HEK293 (cell line): Measurements from ENCODE around the gene ZFYVE1.
A peak's percentile ranks its signal among the peaks of the same experiment; 100 is the strongest.

ENCODE experiments used
- GLIS1 ChIP-seq: fragments of 450-650 bp; formaldehyde crosslinking; IDR thresholded peaks from 2 replicates; pipeline ENCODE4 v1.5.1; 2016; ENCODE audit warnings: missing biosample characterization, missing genetic modification characterization
- MYNN ChIP-seq: fragments of 450-650 bp; formaldehyde crosslinking; IDR thresholded peaks from 2 replicates; pipeline ENCODE4 v1.5.1; 2016; ENCODE audit warnings: missing biosample characterization, missing genetic modification characterization, borderline replicate concordance
- OSR2 ChIP-seq: fragments of 450-650 bp; formaldehyde crosslinking; IDR thresholded peaks from 2 replicates; pipeline ENCODE4 v1.5.1; 2016; ENCODE audit warnings: missing biosample characterization, missing genetic modification characterization
- PATZ1 ChIP-seq: fragments of 450-650 bp; formaldehyde crosslinking; IDR thresholded peaks from 2 replicates; pipeline ENCODE4 v1.5.1; 2016; ENCODE audit warnings: missing biosample characterization, missing genetic modification characterization
- PRDM1 ChIP-seq: fragments of 450-650 bp; formaldehyde crosslinking; IDR thresholded peaks from 2 replicates; pipeline ENCODE4; 2016; ENCODE audit warnings: missing biosample characterization, missing genetic modification characterization
- ZFP69B ChIP-seq: fragments of 450-650 bp; formaldehyde crosslinking; IDR thresholded peaks from 2 replicates; pipeline ENCODE4 v1.5.1; 2016; ENCODE audit warnings: missing biosample characterization, missing genetic modification characterization
- ZNF112 ChIP-seq: fragments of 450-650 bp; formaldehyde crosslinking; IDR thresholded peaks from 2 replicates; pipeline ENCODE4 v1.5.0; 2017; ENCODE audit warnings: missing biosample characterization, missing genetic modification characterization
- ZNF148 ChIP-seq: fragments of 450-650 bp; formaldehyde crosslinking; IDR thresholded peaks from 2 replicates; pipeline ENCODE4 v1.5.0; 2017; ENCODE audit warnings: missing biosample characterization, missing genetic modification characterization, borderline replicate concordance
- ZNF366 ChIP-seq: fragments of 450-650 bp; formaldehyde crosslinking; conservative IDR thresholded peaks from 2 replicates; pipeline ENCODE4 v1.5.1; 2016; ENCODE audit warnings: missing biosample characterization, missing genetic modification characterization
- ZNF426 ChIP-seq: fragments of 450-650 bp; formaldehyde crosslinking; IDR thresholded peaks from 2 replicates; pipeline ENCODE4 v1.5.1; 2017; ENCODE audit warnings: missing biosample characterization, missing genetic modification characterization, mild to moderate bottlenecking, inconsistent platforms, moderate library complexity
- ZNF48 ChIP-seq: fragments of 450-650 bp; formaldehyde crosslinking; IDR thresholded peaks from 2 replicates; pipeline ENCODE4 v1.5.1; 2016; ENCODE audit warnings: missing biosample characterization, missing genetic modification characterization
- ZNF658 ChIP-seq: fragments of 450-650 bp; formaldehyde crosslinking; IDR thresholded peaks from 2 replicates; pipeline ENCODE4; 2016; ENCODE audit warnings: missing biosample characterization, missing genetic modification characterization
- ZNF707 ChIP-seq: fragments of 450-650 bp; formaldehyde crosslinking; IDR thresholded peaks from 2 replicates; pipeline ENCODE4 v1.5.1; 2016; ENCODE audit warnings: missing biosample characterization, missing genetic modification characterization
- ZNF768 ChIP-seq: fragments of 450-650 bp; formaldehyde crosslinking; IDR thresholded peaks from 2 replicates; pipeline ENCODE4 v1.5.1; 2018; ENCODE audit warnings: missing biosample characterization, mild to moderate bottlenecking, missing genetic modification characterization
- TF ChIP-seq, protein P1 (sequence below): fragments of 450-650 bp; formaldehyde crosslinking; IDR thresholded peaks from 2 replicates; pipeline ENCODE4 v1.5.1; 2016; ENCODE audit warnings: missing biosample characterization, missing genetic modification characterization, borderline replicate concordance
- TF ChIP-seq, protein P2 (sequence below): fragments of 450-650 bp; formaldehyde crosslinking; IDR thresholded peaks from 2 replicates; pipeline ENCODE4 v1.5.1; 2017; ENCODE audit warnings: missing biosample characterization, missing genetic modification characterization
- TF ChIP-seq, protein P3 (sequence below): fragments of 450-650 bp; formaldehyde crosslinking; IDR thresholded peaks from 2 replicates; pipeline ENCODE4 v1.5.1; 2016; ENCODE audit warnings: missing biosample characterization, missing genetic modification characterization
- TF ChIP-seq, protein P4 (sequence below): fragments of 450-650 bp; formaldehyde crosslinking; IDR thresholded peaks from 2 replicates; pipeline ENCODE4 v1.5.1; 2016; ENCODE audit warnings: missing biosample characterization, missing genetic modification characterization

Gene ZFYVE1

GRCh38 chr14:73058922-73059673, 32.2 kb upstream of the ZFYVE1 start (continued):
- TF ChIP-seq, protein P1, sequence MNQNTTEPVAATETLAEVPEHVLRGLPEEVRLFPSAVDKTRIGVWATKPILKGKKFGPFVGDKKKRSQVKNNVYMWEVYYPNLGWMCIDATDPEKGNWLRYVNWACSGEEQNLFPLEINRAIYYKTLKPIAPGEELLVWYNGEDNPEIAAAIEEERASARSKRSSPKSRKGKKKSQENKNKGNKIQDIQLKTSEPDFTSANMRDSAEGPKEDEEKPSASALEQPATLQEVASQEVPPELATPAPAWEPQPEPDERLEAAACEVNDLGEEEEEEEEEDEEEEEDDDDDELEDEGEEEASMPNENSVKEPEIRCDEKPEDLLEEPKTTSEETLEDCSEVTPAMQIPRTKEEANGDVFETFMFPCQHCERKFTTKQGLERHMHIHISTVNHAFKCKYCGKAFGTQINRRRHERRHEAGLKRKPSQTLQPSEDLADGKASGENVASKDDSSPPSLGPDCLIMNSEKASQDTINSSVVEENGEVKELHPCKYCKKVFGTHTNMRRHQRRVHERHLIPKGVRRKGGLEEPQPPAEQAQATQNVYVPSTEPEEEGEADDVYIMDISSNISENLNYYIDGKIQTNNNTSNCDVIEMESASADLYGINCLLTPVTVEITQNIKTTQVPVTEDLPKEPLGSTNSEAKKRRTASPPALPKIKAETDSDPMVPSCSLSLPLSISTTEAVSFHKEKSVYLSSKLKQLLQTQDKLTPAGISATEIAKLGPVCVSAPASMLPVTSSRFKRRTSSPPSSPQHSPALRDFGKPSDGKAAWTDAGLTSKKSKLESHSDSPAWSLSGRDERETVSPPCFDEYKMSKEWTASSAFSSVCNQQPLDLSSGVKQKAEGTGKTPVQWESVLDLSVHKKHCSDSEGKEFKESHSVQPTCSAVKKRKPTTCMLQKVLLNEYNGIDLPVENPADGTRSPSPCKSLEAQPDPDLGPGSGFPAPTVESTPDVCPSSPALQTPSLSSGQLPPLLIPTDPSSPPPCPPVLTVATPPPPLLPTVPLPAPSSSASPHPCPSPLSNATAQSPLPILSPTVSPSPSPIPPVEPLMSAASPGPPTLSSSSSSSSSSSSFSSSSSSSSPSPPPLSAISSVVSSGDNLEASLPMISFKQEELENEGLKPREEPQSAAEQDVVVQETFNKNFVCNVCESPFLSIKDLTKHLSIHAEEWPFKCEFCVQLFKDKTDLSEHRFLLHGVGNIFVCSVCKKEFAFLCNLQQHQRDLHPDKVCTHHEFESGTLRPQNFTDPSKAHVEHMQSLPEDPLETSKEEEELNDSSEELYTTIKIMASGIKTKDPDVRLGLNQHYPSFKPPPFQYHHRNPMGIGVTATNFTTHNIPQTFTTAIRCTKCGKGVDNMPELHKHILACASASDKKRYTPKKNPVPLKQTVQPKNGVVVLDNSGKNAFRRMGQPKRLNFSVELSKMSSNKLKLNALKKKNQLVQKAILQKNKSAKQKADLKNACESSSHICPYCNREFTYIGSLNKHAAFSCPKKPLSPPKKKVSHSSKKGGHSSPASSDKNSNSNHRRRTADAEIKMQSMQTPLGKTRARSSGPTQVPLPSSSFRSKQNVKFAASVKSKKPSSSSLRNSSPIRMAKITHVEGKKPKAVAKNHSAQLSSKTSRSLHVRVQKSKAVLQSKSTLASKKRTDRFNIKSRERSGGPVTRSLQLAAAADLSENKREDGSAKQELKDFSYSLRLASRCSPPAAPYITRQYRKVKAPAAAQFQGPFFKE (tag by site-specific recombination): no peak
- TF ChIP-seq PATZ1 (0 out of 2 replicates have a peak, but pooled peaks have one; percentile 27), ZNF658 (tag by site-specific recombination) (no peak), ZNF148 (tag by site-specific recombination) (no peak), MYNN (tag by site-specific recombination) (no peak), ZNF48 (tag by site-specific recombination) (no peak), ZNF707 (tag by site-specific recombination) (no peak), ZFP69B (tag by site-specific recombination) (peak; percentile 87), OSR2 (tag by site-specific recombination) (no peak), GLIS1 (no peak), PRDM1 (peak; percentile 74), ZNF426 (tag by site-specific recombination) (no peak), ZNF768 (tag by site-specific recombination) (no peak), ZNF112 (tag by site-specific recombination) (no peak), ZNF366 (tag by site-specific recombination) (no peak)
- TF ChIP-seq, protein P2, sequence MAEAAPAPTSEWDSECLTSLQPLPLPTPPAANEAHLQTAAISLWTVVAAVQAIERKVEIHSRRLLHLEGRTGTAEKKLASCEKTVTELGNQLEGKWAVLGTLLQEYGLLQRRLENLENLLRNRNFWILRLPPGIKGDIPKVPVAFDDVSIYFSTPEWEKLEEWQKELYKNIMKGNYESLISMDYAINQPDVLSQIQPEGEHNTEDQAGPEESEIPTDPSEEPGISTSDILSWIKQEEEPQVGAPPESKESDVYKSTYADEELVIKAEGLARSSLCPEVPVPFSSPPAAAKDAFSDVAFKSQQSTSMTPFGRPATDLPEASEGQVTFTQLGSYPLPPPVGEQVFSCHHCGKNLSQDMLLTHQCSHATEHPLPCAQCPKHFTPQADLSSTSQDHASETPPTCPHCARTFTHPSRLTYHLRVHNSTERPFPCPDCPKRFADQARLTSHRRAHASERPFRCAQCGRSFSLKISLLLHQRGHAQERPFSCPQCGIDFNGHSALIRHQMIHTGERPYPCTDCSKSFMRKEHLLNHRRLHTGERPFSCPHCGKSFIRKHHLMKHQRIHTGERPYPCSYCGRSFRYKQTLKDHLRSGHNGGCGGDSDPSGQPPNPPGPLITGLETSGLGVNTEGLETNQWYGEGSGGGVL: no peak
- TF ChIP-seq, protein P3, sequence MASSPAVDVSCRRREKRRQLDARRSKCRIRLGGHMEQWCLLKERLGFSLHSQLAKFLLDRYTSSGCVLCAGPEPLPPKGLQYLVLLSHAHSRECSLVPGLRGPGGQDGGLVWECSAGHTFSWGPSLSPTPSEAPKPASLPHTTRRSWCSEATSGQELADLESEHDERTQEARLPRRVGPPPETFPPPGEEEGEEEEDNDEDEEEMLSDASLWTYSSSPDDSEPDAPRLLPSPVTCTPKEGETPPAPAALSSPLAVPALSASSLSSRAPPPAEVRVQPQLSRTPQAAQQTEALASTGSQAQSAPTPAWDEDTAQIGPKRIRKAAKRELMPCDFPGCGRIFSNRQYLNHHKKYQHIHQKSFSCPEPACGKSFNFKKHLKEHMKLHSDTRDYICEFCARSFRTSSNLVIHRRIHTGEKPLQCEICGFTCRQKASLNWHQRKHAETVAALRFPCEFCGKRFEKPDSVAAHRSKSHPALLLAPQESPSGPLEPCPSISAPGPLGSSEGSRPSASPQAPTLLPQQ (tag by site-specific recombination): peak; percentile 95
- TF ChIP-seq, protein P4, sequence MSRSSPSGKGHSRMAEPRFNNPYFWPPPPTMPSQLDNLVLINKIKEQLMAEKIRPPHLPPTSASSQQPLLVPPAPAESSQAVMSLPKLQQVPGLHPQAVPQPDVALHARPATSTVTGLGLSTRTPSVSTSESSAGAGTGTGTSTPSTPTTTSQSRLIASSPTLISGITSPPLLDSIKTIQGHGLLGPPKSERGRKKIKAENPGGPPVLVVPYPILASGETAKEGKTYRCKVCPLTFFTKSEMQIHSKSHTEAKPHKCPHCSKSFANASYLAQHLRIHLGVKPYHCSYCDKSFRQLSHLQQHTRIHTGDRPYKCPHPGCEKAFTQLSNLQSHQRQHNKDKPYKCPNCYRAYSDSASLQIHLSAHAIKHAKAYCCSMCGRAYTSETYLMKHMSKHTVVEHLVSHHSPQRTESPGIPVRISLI (tag by site-specific recombination): no peak
